Inflammatory macrophage treated with lipopolysaccharide for 1 hour (primary cell): Measurements from ENCODE around the gene PIKFYVE.
"Not testable (repeated sequence)": the region's sequence is repeated elsewhere in the genome, so short reads cannot be mapped to it uniquely, and the experiment has no call there.

Source experiments
- DNase-seq, 2 donors: peaks; one replicate each; pipeline ENCODE4 v3.0.0-alpha.2; 2020 to 2022

Gene PIKFYVE

GRCh38 chr2:208366215-208367127 lies 100.4 kb downstream of the PIKFYVE start:
- peak; percentile 74 to 79 for DNase-seq

- DNase-seq = no peak
Measured at GRCh38 chr2:208369091-208369490, 103.0 kb downstream of the PIKFYVE start.

GRCh38 chr2:208370881-208371633 lies 105.0 kb downstream of the PIKFYVE start:
- DNase-seq = no peak

GRCh38 chr2:208371634-208371935 lies 105.5 kb downstream of the PIKFYVE start:
- DNase-seq = no peak

GRCh38 chr2:208373460-208374089 lies 107.5 kb downstream of the PIKFYVE start:
- DNase-seq = peak; percentile 35 to 82

DNA sequence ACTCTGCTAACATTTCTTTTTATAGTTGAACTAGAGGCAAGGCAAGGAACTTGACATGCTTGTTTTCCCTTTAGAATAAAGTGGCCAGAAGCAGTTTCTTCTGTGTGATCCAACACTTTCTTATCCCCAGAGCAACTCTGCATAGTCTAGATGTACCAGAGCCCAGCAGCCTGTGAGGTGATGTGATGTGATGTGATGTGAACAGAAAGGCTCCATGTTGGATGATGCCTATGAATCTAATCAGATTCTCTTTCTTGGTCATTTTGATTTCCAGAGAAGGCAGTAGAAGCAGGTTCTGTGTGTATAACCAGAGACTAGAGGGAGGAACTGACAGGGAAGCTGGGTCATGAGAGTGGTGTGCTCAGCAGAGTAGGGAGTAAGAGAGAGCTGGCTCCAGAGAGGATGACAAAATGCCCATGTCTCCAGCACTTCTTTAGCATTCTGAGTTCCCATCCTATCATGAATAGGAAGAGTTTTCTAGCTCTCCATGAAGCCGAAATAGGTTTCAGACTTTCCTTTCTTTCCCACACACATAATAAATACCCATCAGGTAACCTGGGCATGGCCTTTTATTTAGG lies 109.5 kb downstream of the PIKFYVE start:
- no peak for DNase-seq

DNA sequence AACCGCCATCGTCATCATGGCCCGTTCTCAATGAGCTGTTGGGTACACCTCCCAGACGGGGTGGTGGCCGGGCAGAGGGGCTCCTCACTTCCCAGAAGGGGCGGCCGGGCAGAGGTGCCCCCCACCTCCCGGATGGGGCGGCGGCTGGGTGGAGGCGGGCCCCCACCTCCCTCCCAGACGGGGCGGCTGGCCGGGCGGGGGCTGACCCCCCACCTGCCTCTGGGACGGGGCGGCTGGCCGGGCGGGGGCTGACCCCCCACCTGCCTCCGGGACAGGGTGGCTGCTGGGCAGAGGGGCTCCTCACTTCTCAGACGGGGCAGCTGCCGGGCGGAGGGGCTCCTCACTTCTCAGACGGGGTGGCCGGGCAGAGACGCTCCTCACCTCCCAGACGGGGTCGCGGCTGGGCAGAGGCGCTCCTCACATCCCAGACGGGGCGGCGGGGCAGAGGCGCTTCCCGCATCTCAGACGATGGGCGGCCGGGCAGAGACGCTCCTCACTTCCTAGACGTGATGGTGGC lies 111.3 kb downstream of the PIKFYVE start:
- not testable (repeated sequence) for DNase-seq

- DNase-seq = no peak
Measured at GRCh38 chr2:208379192-208379591, 113.1 kb downstream of the PIKFYVE start.

- DNase-seq = no peak
Measured at GRCh38 chr2:208384637-208385036, 118.6 kb downstream of the PIKFYVE start.

GRCh38 chr2:208386541-208386940 lies 120.5 kb downstream of the PIKFYVE start:
- DNase-seq = peak; percentile 70 to 93

DNA sequence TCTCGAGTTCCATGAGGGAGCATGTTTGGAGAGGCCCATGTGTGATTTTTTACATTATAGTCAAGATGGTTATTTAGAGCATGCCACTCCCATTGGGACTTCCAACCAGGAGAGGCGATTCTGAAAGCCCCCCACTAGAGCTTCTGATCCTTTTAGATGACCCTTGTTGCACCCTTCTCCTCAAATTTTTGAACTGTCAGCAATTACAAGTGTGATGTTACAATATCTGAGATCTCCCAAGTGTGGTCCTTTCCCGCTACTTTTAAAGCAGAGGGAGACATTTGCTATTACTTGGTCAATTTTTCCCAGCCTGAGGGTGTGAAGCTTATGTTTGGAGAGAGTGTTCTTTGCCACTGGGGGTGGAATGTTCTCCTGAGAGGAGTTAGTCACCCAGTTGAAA lies 123.9 kb downstream of the PIKFYVE start:
- no peak for DNase-seq

DNA sequence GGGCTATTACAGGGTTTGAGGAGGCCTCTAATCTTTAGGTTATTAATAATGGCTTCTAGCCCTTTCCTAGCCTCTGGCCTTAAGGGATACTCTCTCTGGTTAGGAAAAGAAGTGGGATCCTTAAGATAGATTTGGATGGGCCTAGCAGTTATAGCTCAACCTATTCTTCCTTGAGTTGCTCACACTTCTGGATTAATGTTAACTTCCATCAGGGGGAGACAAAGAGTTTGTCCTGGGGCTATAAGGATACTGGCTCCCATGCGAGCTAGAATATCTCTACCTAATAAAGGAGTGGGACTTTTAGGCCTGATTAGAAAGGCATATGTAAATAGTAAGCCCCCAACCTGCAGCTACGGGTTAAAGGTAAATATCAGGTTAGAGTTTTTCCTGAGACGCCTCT lies 126.2 kb downstream of the PIKFYVE start:
- DNase-seq = no peak

DNA sequence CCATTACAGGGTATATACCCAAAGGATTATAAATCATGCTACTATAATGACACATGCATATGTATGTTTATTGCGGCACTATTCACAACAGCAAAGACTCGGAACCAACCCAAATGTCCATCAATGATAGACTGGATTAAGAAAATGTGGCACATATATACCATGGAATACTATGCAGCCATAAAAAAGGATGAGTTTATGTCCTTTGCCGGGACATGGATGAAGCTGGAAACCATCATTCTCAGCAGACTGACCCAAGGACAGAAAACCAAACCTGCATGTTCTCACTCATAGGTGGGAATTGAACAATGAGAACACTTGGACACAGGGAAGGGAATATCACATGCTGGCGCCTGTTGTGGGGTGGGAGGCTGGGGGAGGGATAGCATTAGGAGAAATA lies 130.7 kb downstream of the PIKFYVE start:
- DNase-seq = not testable (repeated sequence)

- DNase-seq = no peak
Measured at GRCh38 chr2:208399201-208399600, 133.1 kb downstream of the PIKFYVE start.

- DNase-seq = no peak
Measured at GRCh38 chr2:208406474-208407451, 140.7 kb downstream of the PIKFYVE start, which contains the start of gene PTH2R. Gene PTH2R, plus strand, starts transcription at chr2:208406792. Its CDS starts 252 bp downstream, at chr2:208407044.

GRCh38 chr2:208407667-208408066 lies 141.6 kb downstream of the PIKFYVE start:
- DNase-seq = no peak
